ENCODE measurements around the gene CLECL1.
"Not testable (repeated sequence)": the region's sequence is repeated elsewhere in the genome, so short reads cannot be mapped to it uniquely, and the experiment has no call there.

Gene CLECL1

DNA sequence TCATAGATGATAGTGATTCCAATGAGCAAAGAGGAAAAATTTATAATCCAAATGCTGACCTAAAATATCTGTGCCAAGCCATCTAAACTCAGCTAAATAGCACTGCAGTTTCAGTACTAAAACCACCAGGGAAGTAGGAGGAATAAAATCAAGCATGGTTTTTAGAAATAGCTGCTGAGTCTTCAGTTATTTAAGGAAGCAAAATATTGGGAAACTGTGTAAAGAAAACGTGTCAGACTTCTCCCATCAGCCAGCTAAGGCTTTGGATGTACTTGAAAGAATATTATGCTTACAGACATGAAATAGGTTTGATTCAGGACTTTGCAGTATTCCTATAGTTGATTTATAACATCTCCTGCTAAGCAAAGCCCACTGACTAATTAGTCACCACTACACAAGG lies 38.7 kb downstream of the CLECL1 start:
- DNase-seq (ENCODE audit: low spot score), result no peak
- in situ Hi-C loops (cut with MboI; ENCODE audit: low pct_unique_long_range_greater_than_20kb, low sequenced_read_pairs, unreplicated experiment), result no loop called here
- TF ChIP-seq, protein P1, sequence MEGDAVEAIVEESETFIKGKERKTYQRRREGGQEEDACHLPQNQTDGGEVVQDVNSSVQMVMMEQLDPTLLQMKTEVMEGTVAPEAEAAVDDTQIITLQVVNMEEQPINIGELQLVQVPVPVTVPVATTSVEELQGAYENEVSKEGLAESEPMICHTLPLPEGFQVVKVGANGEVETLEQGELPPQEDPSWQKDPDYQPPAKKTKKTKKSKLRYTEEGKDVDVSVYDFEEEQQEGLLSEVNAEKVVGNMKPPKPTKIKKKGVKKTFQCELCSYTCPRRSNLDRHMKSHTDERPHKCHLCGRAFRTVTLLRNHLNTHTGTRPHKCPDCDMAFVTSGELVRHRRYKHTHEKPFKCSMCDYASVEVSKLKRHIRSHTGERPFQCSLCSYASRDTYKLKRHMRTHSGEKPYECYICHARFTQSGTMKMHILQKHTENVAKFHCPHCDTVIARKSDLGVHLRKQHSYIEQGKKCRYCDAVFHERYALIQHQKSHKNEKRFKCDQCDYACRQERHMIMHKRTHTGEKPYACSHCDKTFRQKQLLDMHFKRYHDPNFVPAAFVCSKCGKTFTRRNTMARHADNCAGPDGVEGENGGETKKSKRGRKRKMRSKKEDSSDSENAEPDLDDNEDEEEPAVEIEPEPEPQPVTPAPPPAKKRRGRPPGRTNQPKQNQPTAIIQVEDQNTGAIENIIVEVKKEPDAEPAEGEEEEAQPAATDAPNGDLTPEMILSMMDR (IDR thresholded peaks at IDR 0.05; ENCODE audit: extremely low read depth, insufficient read depth, missing control alignments), result no peak

DNA sequence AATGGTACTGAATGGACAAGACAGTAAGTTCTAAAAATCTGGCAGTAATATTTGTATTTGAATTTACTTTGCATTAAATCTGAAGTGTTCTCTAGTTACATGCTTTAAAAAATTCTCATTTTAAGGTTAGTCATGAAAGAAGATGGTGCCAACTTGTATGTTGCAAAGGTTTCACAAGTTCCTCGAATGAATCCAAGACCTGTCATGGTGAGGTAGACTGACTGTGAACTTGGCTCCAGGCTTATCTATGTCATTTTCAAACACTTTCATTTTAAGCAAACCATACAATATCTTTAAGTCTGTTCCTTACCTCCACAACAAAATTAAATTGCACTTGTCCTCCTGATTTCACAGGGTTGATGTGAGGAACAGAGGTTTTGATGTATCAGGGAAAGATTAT lies 40.0 kb downstream of the CLECL1 start:
- TF ChIP-seq, protein P1 (IDR thresholded peaks at IDR 0.05; ENCODE audit: extremely low read depth, insufficient read depth, missing control alignments), result no peak
- no peak for DNase-seq (ENCODE audit: low spot score)
- in situ Hi-C loops (cut with MboI; ENCODE audit: low pct_unique_long_range_greater_than_20kb, low sequenced_read_pairs, unreplicated experiment), result no loop called here

DNA sequence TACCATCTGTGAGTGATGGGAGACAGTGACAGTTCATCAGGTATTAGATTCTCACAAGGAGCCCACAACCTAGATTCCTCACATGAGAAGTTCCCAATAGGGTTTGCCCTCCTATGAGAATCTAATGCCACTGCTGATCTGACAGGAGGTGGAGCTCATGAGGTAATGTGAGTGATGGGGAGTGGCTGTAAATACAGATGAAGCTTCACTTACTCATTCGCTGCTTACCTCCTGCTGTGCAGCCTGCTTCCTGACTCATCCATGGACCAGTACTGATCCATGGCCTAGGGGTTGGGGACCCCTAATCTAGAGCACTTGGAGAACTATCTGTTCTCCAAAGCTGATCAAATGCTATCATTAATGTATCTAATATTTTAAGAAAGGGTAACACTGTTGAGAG lies 45.7 kb downstream of the CLECL1 start:
- TF ChIP-seq, protein P1 (IDR thresholded peaks at IDR 0.05; ENCODE audit: extremely low read depth, insufficient read depth, missing control alignments), result no peak
- in situ Hi-C loops (cut with MboI; ENCODE audit: low pct_unique_long_range_greater_than_20kb, low sequenced_read_pairs, unreplicated experiment), result no loop called here
- no peak for DNase-seq (ENCODE audit: low spot score)

DNA sequence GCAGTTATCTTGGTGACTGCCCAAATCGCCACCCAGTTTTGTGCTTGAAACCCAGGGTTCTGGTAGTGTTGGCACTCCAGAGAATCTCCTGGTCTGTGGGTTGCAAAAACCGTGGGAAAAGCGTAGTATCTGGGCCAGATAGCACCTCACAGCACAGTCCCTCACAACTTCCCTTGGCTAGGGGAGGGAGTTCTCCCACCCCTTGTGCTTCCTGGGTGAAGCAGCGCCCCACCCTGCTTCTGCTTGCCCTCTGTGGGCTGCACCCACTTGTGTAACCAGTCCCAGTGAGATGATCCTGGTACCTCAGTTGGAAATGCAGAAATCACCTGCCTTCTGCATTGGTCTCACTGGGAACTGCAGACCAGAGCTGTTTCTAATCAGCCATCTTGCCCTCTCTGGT lies 47.0 kb downstream of the CLECL1 start:
- TF ChIP-seq, protein P1 (IDR thresholded peaks at IDR 0.05; ENCODE audit: extremely low read depth, insufficient read depth, missing control alignments), result no peak
- no peak for DNase-seq (ENCODE audit: low spot score)
- in situ Hi-C loops (cut with MboI; ENCODE audit: low pct_unique_long_range_greater_than_20kb, low sequenced_read_pairs, unreplicated experiment), result no loop called here

DNA sequence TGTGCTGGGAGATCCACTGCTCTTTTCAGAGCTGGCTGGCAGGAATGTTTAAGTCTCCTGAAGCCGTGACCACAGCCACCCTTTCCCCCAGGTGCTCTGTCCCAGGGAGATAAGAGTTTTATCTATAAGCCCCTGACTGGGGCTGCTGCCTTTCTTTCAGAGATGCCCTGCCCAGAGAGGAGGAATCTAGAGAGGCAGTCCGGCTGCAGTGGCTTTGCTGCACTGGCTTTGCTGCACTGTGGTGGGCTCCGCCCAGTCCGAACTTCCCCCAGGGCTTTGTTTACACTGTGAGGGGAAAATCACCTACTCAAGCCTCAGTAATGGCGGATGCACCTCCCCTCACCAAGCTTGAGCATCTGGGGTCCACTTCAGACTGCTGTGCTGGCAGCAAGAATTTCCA lies 47.5 kb downstream of the CLECL1 start:
- in situ Hi-C loops (cut with MboI; ENCODE audit: low pct_unique_long_range_greater_than_20kb, low sequenced_read_pairs, unreplicated experiment); DNase-seq (ENCODE audit: low spot score): not testable (repeated sequence)

DNA sequence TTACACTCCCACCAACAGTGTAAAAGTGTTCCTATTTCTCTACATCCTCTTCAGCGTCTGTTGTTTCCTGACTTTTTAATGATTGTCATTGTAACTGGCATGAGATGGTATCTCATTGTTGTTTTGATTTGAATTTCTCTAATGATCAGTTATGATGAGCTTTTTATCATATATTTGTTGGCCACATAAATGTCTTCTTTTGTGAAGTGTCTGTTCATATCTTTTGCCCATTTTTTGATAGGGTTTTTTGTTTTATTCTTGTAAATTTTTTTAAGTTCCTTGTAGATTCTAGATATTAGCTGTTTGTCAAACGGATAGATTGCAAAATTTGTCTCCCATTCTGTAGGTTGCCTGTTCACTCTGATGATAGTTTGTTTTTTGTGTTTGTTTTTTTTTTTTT lies 49.9 kb downstream of the CLECL1 start:
- DNase-seq (ENCODE audit: low spot score); in situ Hi-C loops (cut with MboI; ENCODE audit: low pct_unique_long_range_greater_than_20kb, low sequenced_read_pairs, unreplicated experiment): not testable (repeated sequence)

DNA sequence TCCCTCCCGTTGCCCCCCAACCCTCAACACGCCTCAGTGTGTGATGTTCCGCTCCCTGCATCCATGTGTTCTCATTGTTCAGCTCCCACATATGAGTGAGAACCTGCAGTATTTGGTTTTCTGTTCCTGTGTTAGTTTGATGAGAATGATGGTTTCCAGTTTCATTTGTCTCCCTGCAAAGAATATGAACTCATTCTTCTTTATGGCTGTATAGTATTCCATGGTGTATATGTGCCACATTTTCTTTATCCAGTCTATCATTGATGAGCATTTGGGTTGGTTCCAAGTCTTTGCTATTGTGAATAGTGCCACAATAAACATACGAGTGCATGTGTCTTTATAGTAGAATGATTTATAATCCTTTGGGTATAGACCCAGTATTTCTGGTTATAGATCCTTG lies 50.4 kb downstream of the CLECL1 start:
- DNase-seq (ENCODE audit: low spot score); in situ Hi-C loops (cut with MboI; ENCODE audit: low pct_unique_long_range_greater_than_20kb, low sequenced_read_pairs, unreplicated experiment): not testable (repeated sequence)

DNA sequence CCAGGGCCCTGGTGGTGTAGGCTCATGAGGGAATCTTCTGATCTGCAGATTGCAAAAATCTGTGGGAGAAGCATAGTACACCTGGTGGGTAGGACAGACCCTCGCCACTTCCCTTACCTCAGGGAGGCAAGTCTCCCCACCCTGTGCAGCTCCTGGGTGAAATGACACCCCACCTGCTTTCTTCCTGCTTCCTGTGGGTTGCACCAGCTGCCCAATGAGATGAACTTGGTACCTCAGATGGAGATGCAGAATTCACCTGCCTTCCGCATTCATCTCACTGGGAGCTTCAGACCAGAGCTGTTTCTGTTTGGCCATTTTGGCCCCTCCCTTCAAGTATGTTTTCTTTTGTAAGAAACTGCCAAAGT lies 58.7 kb downstream of the CLECL1 start:
- in situ Hi-C loops (cut with MboI; ENCODE audit: low pct_unique_long_range_greater_than_20kb, low sequenced_read_pairs, unreplicated experiment), result no loop called here

More for the DNA sequence above, 58.7 kb downstream of the CLECL1 start:
- DNase-seq (ENCODE audit: low spot score), result no peak
- TF ChIP-seq, protein P1 (IDR thresholded peaks at IDR 0.05; ENCODE audit: extremely low read depth, insufficient read depth, missing control alignments), result no peak
